Neural cell (in vitro differentiated cells): ENCODE results near the gene DHX38.

Source experiments
- EP300 ChIP-seq: fragments of 450-650 bp; conservative IDR thresholded peaks from 2 replicates; pipeline ENCODE4 v1.6.1; 2014; ENCODE audit warnings: antibody characterized with exemption, mild to moderate bottlenecking, moderate library complexity; ENCODE audit not compliant: poor library complexity, severe bottlenecking
- RAD21 ChIP-seq: fragments of 450-650 bp; conservative IDR thresholded peaks from 2 replicates; pipeline ENCODE4 v1.6.1; 2014; ENCODE audit warnings: antibody characterized with exemption, mild to moderate bottlenecking, moderate library complexity
- SMC3 ChIP-seq: fragments of 450-650 bp; conservative IDR thresholded peaks from 2 replicates; pipeline ENCODE4 v1.6.1; 2014; ENCODE audit warnings: antibody characterized with exemption, mild to moderate bottlenecking, moderate library complexity; ENCODE audit not compliant: poor library complexity

DNA sequence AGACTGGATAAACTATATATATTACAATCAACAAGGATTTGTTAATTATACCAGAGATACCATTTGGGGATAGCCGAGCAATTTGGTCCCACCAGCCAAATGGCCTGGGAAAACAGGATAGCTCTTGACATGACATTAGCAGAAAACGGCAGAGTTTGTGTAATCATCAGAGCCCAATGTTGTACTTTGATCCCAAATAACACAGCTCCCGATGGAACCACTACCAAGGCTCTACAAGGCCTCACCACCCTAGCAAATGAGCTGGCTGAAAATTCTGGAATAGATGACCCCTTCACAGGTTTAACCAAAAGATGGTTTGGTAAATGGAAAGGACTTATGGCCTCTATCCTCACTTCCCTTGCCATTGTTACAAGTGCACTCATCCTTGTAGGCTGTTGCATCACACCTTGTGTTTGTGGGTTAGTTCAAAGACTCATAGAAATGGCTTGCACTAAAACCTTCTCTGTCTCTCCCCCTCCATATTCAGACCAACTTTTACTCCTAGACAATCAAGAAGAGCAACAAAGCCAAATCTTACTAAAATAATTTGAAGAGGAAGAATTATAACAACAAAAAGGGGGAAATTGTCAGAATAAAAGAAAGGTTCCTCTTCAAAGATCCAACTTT is 9.8 kb upstream of the DHX38 start:
- no peak for TF ChIP-seq RAD21
- no peak for TF ChIP-seq EP300
- TF ChIP-seq SMC3: no peak
